Measurements from ENCODE around the gene ESYT2.

DNA sequence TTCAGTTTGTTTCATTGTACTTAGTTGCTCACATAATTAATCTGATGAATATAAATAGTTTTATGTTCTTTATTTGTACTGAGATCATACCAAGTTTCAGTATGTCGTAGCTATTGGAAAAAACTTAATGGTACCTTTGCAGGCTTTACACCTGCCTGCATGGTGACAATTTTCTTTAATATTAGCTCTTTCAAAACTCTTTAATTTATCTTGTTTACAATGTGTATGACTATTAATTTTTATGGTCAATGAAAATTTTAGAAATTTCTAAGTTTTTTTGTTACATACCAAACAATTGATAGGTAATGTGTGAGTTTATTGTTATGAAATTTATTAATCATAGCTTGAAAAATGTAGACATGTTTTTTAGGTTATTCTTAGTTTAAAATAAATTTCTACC, 31.1 kb upstream of the ESYT2 start:
- TF ChIP-seq EZH2 (IDR thresholded peaks at IDR 0.05; ENCODE audit: low read depth), result no peak
- TF ChIP-seq, protein P1, sequence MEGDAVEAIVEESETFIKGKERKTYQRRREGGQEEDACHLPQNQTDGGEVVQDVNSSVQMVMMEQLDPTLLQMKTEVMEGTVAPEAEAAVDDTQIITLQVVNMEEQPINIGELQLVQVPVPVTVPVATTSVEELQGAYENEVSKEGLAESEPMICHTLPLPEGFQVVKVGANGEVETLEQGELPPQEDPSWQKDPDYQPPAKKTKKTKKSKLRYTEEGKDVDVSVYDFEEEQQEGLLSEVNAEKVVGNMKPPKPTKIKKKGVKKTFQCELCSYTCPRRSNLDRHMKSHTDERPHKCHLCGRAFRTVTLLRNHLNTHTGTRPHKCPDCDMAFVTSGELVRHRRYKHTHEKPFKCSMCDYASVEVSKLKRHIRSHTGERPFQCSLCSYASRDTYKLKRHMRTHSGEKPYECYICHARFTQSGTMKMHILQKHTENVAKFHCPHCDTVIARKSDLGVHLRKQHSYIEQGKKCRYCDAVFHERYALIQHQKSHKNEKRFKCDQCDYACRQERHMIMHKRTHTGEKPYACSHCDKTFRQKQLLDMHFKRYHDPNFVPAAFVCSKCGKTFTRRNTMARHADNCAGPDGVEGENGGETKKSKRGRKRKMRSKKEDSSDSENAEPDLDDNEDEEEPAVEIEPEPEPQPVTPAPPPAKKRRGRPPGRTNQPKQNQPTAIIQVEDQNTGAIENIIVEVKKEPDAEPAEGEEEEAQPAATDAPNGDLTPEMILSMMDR (conservative IDR thresholded peaks at IDR 0.05), result no peak
